ENCODE data around the gene MET. TPM values are rescaled to one million over a fixed set of nuclear protein-coding genes. Genes with fewer than 3 reads are reported as not detected.

MET gene
- total and polyA plus RNA-seq, 2 of the 8 experiments (the other 6 are each of a cell fraction or from before 2014, with no cell fraction given), result 3.5 to 12.9 TPM

GRCh38 chr7:116670409-116671015, 1.5 kb upstream of the MET start:
- no peak overlapping the region for H3K56ac ChIP-seq (replicated peaks; ENCODE audit: insufficient read length, low read depth, low read length)
- no peak for TF ChIP-seq KDM4A (IDR thresholded peaks at IDR 0.05; ENCODE audit: low read depth, low read length, severe bottlenecking)
- no peak for TF ChIP-seq TAF1 (IDR thresholded peaks at IDR 0.05; ENCODE audit: low read depth, low read length)
- no peak overlapping the region for H3K4ac ChIP-seq (replicated peaks; ENCODE audit: insufficient read length, low read depth, low read length)
- H4K91ac ChIP-seq (replicated peaks; ENCODE audit: insufficient read length, low read length), result no peak overlapping the region
- DNase-seq (ENCODE audit: low read depth in 1 of 2, low spot score in 2 of 2) (no peak), FAIRE-seq (no peak)
- no peak overlapping the region for H2BK120ac ChIP-seq (replicated peaks; ENCODE audit: low read depth, low read length)
- no peak overlapping the region for H3K18ac ChIP-seq (ENCODE audit: extremely low read depth, low read length)
- no peak overlapping the region for H2BK20ac ChIP-seq (ENCODE audit: low read length)
- no peak overlapping the region for H3K4me2 ChIP-seq (ENCODE audit: insufficient read depth in 1 of 2, low read depth in 2 of 2, low read length in 2 of 2)
- H3K79me1 ChIP-seq (ENCODE audit: low read depth, low read length), result no peaks in the 10 kb centered on the region
- H3K9me3 ChIP-seq (ENCODE audit: insufficient read depth in 2 of 2, low read depth in 1 of 2, low read length in 1 of 2), result no peaks in the 10 kb centered on the region
- no peak overlapping the region for H2AK5ac ChIP-seq (ENCODE audit: low read depth, low read length)
- no peak overlapping the region for H4K8ac ChIP-seq (ENCODE audit: extremely low read depth, insufficient read depth, low read length)
- peaks cover 8% of the 10 kb centered on the region for H3K23me2 ChIP-seq (ENCODE audit: low read depth, low read length)
- no peak overlapping the region for H2BK15ac ChIP-seq (ENCODE audit: low read length)
- H3K27ac ChIP-seq (ENCODE audit: low read depth, low read length), result no peak overlapping the region
- H3K4me1 ChIP-seq (replicated peaks in 1 of 4; ENCODE audit: control insufficient read depth in 3 of 4, insufficient read depth in 4 of 4, low read length in 3 of 4), result peaks cover 0 to 9% (median 2%) of the 10 kb centered on the region in 4 experiments; a peak in 5 of 7 replicates
- H2AFZ ChIP-seq (ENCODE audit: low read length), result no peak overlapping the region
- H3K14ac ChIP-seq (ENCODE audit: insufficient read length), result no peak overlapping the region
- no peaks in the 10 kb centered on the region for H4K20me1 ChIP-seq (replicated peaks in 1 of 2; ENCODE audit: control insufficient read depth in 1 of 2, insufficient read depth in 2 of 2, low read length in 2 of 2)
- H3K23ac ChIP-seq (ENCODE audit: insufficient read length), result no peak overlapping the region
- H3K27me3 ChIP-seq (replicated peaks in 1 of 4; ENCODE audit: control insufficient read depth in 3 of 4, extremely low read depth in 1 of 4, insufficient read depth in 3 of 4, low read length in 3 of 4), result peaks cover 0 to 21% (median 7%) of the 10 kb centered on the region in 4 experiments; a peak in 5 of 7 replicates
- no peak overlapping the region for H2BK12ac ChIP-seq (ENCODE audit: low read depth, low read length)
- H3K4me3 ChIP-seq (ENCODE audit: extremely low read depth in 1 of 4, insufficient read depth in 2 of 4, low read depth in 3 of 4, low read length in 4 of 4), result no peak overlapping the region
- WGBS, 2 experiments (ENCODE audit: extremely low coverage in 1 of 2, insufficient coverage in 1 of 2, insufficient read length in 1 of 2, insufficient replicate concordance in 2 of 2, low coverage in 1 of 2, low lambda C conversion rate in 2 of 2, missing lambda C conversion rate in 1 of 2), result 89% methylated on average over 3 of the region's 3 CpGs; no CpG with 5 or more reads in 1 of the 2 experiments
- no peak overlapping the region for H3K9ac ChIP-seq (replicated peaks in 1 of 4; ENCODE audit: extremely low read depth in 1 of 4, low read depth in 3 of 4, low read length in 3 of 4)
- ChIA-PET POLR2A (ENCODE audit: partially characterized antibody) (interaction anchor here (1.0 kb wide), 1 partner anchor 21 kb away, joined by 4 read pairs; no protein-coding TSS in a partner anchor), CTCF (ENCODE audit: partially characterized antibody) (interaction anchor here (0.6 to 1.5 kb wide), 5 partner anchors 43 to 434 kb away, joined by 3 to 4 read pairs (median 3); no protein-coding TSS in a partner anchor)
- no peaks in the 10 kb centered on the region for H3K79me2 ChIP-seq (ENCODE audit: control insufficient read depth in 1 of 2, insufficient read depth in 2 of 2, low read length in 2 of 2)
- no peaks in the 10 kb centered on the region for H3K36me3 ChIP-seq (ENCODE audit: control insufficient read depth in 2 of 4, insufficient read depth in 4 of 4, low read length in 3 of 4)
- no peak overlapping the region for H4K5ac ChIP-seq (ENCODE audit: insufficient read length, low read depth, low read length)
- no peak overlapping the region for H2BK5ac ChIP-seq (ENCODE audit: low read depth, low read length)
